Upper lobe of left lung (tissue), 6 donors: Measurements from ENCODE around the gene MIS18A. TPM values are rescaled to one million over a fixed set of nuclear protein-coding genes. Genes with fewer than 3 reads are reported as not detected.

ENCODE experiments used
- ATAC-seq, 2 donors: fragments of 200-7000 bp; cut with Tn5 transposase; one replicate each; pipeline ENCODE4 v1.9.1; 2022; ENCODE audit warnings: mild to moderate bottlenecking in 2 of 2, moderate library complexity in 2 of 2; ENCODE audit not compliant: low FRiP score in 2 of 2
- DNase-seq, 2 donors: peaks; one replicate each; pipeline ENCODE4 v3.0.0-alpha.2; 2019 to 2020
- H3K27ac ChIP-seq, 4 donors: fragments of 200-600 bp; sonication (generic); one replicate each; pipeline ENCODE4 v1.5.1; 2016 to 2019
- H3K27me3 ChIP-seq, 4 donors: fragments of 200-600 bp; sonication (generic); one replicate each; pipeline ENCODE4 v1.5.1; 2017 to 2019
- H3K36me3 ChIP-seq, 4 donors: fragments of 200-600 bp; sonication (generic); one replicate each; pipeline ENCODE4 v1.5.1; 2016 to 2019
- H3K4me1 ChIP-seq, 4 donors: fragments of 200-600 bp; sonication (generic); one replicate each; pipeline ENCODE4 v1.5.1; 2018 to 2019
- H3K4me3 ChIP-seq, 4 donors: fragments of 200-600 bp; sonication (generic); one replicate each; pipeline ENCODE4 v1.5.1; 2017 to 2019; ENCODE audit warnings: mild to moderate bottlenecking in 2 of 4, moderate library complexity in 1 of 4
- H3K9me3 ChIP-seq, 4 donors: fragments of 200-600 bp; sonication (generic); one replicate each; pipeline ENCODE4 v1.5.1; 2018 to 2019
- CTCF ChIP-seq, 6 experiments: fragments of 450-650 bp in 4 of 6; fragments of 200-600 bp in 2 of 6; sonication (generic) in 2 of 6; IDR thresholded peaks; one replicate each; pipeline ENCODE4 v1.5.1; 2016 to 2019; ENCODE audit warnings: antibody characterized with exemption in 6 of 6
- EP300 ChIP-seq, 4 donors: sonication (generic); formaldehyde crosslinking; IDR thresholded peaks; one replicate each; pipeline ENCODE4 v1.5.1; 2017; ENCODE audit warnings: antibody characterized with exemption in 4 of 4, control low read depth in 2 of 4
- POLR2A ChIP-seq, 4 donors: fragments of 450-650 bp; IDR thresholded peaks; one replicate each; pipeline ENCODE4 v1.5.1; 2016 to 2017; ENCODE audit warnings: antibody characterized with exemption in 4 of 4, mild to moderate bottlenecking in 2 of 4
- POLR2AphosphoS5 ChIP-seq, 2 donors: sonication (generic); formaldehyde crosslinking; IDR thresholded peaks; one replicate each; pipeline ENCODE4 v1.5.1; 2017; ENCODE audit warnings: antibody characterized with exemption in 2 of 2
- WGBS, 2 donors: methylation state at CpG; one replicate each; pipeline ENCODE4 v1.1.5; 2017 to 2018; 5-methylcytosine and 5-hydroxymethylcytosine counted together
- total RNA-seq, 6 donors: library from RNA; depleted of rRNA in 4 of 6; stranded (reverse); fragments of >200 nt in 4 of 6; gene quantifications; one replicate each; pipeline versions ENCODE4 v1.1.0 to v1.2.1, GENCODE V29; 2016 to 2021
- donor health status: DM: no; HTN: no; CAD: no; lungs with moderate emphysema.
- donor health status: DM: no; HTN: yes; CAD: no; lungs with severe emphysema.

Gene MIS18A
- total RNA-seq, 6 donors from 2014 or later, result 3.3 to 7.8 (median 5.4) TPM; not detected in 1

- Histone ChIP-seq H3K9me3 (no peaks in the 10 kb centered on the region), H3K27ac (no peak overlapping the region), H3K4me1 (no peaks in the 10 kb centered on the region), H3K36me3 (no peaks in the 10 kb centered on the region), H3K27me3 (no peaks in the 10 kb centered on the region), H3K4me3 (no peak overlapping the region)
- ATAC-seq (no peak), DNase-seq (no peak)
- TF ChIP-seq CTCF (IDR thresholded peaks at IDR 0.05), result no peak
- TF ChIP-seq POLR2A (IDR thresholded peaks at IDR 0.05), result no peak
- TF ChIP-seq EP300 (IDR thresholded peaks at IDR 0.05), result no peak
- no peak for TF ChIP-seq POLR2AphosphoS5 (IDR thresholded peaks at IDR 0.05)
- WGBS, 2 donors, result 89 to 94% methylated on average over 41 of the region's 41 CpGs
These were observed 21.4 kb upstream of the MIS18A start for GRCh38 chr21:32300117-32300681.

GRCh38 chr21:32299695-32300094 is 20.8 kb upstream of the MIS18A start:
- DNase-seq, result no peak
- no peak for ATAC-seq
- 79 to 81% methylated on average over 6 of the region's 6 CpGs for WGBS, 2 donors
- TF ChIP-seq CTCF (IDR thresholded peaks at IDR 0.05) (no peak), EP300 (IDR thresholded peaks at IDR 0.05) (no peak), POLR2AphosphoS5 (IDR thresholded peaks at IDR 0.05) (no peak), POLR2A (IDR thresholded peaks at IDR 0.05) (no peak)
- Histone ChIP-seq H3K27ac (no peak overlapping the region), H3K36me3 (no peaks in the 10 kb centered on the region), H3K27me3 (no peaks in the 10 kb centered on the region), H3K9me3 (no peaks in the 10 kb centered on the region), H3K4me1 (no peaks in the 10 kb centered on the region), H3K4me3 (no peak overlapping the region)

GRCh38 chr21:32298658-32299081 is 19.8 kb upstream of the MIS18A start, which contains the start of gene MRAP:
MRAP (plus strand) TSS chr21:32298855; CDS start chr21:32298972, 117 bp downstream.
- DNase-seq (peak in 1 of 2 donors; percentile 66), ATAC-seq (peak in 1 of 2 donors; percentile 43)
- no peak for TF ChIP-seq POLR2A (IDR thresholded peaks at IDR 0.05)
- TF ChIP-seq POLR2AphosphoS5 (IDR thresholded peaks at IDR 0.05), result no peak
- no peak for TF ChIP-seq EP300 (IDR thresholded peaks at IDR 0.05)
- TF ChIP-seq CTCF (IDR thresholded peaks at IDR 0.05), result no peak
- WGBS, 2 donors, result 87 to 88% methylated on average over 4 to 14 of the region's 14 CpGs
- H3K4me1 ChIP-seq, result no peaks in the 10 kb centered on the region
- H3K4me3 ChIP-seq, result no peak within 1 kb of the TSS
- H3K27ac ChIP-seq, result peak within 1 kb of the TSS in 3 of 4 donors; percentile 20 to 64 (median 32)
- H3K9me3 ChIP-seq, result no peaks in the 10 kb centered on the region
- no peaks in the 10 kb centered on the region for H3K27me3 ChIP-seq
- no peaks in the 10 kb centered on the region for H3K36me3 ChIP-seq

- no peak for DNase-seq
- Histone ChIP-seq H3K9me3 (no peaks in the 10 kb centered on the region), H3K27me3 (no peaks in the 10 kb centered on the region), H3K27ac (peak overlapping the region in 3 of 4 donors; percentile 20 to 64 (median 32)), H3K4me3 (no peak overlapping the region), H3K4me1 (no peaks in the 10 kb centered on the region), H3K36me3 (no peaks in the 10 kb centered on the region)
- no peak for TF ChIP-seq CTCF (IDR thresholded peaks at IDR 0.05)
- no peak for TF ChIP-seq POLR2AphosphoS5 (IDR thresholded peaks at IDR 0.05)
- no peak for TF ChIP-seq EP300 (IDR thresholded peaks at IDR 0.05)
- no peak for TF ChIP-seq POLR2A (IDR thresholded peaks at IDR 0.05)
- WGBS, 2 donors, result 64 to 79% methylated on average over 6 of the region's 6 CpGs
- peak in 1 of 2 donors; percentile 29 for ATAC-seq
These were observed 19.3 kb upstream of the MIS18A start for GRCh38 chr21:32298148-32298559.

GRCh38 chr21:32297449-32297848 is 18.6 kb upstream of the MIS18A start:
- 94 to 98% methylated on average over 7 of the region's 7 CpGs for WGBS, 2 donors
- no peak overlapping the region for H3K4me3 ChIP-seq
- H3K27ac ChIP-seq, result peak overlapping the region in 3 of 4 donors; percentile 19 to 64 (median 32)
- H3K4me1 ChIP-seq, result no peaks in the 10 kb centered on the region
- no peaks in the 10 kb centered on the region for H3K36me3 ChIP-seq
- no peaks in the 10 kb centered on the region for H3K27me3 ChIP-seq
- DNase-seq (no peak), ATAC-seq (no peak)
- H3K9me3 ChIP-seq, result no peaks in the 10 kb centered on the region
- TF ChIP-seq CTCF (IDR thresholded peaks at IDR 0.05) (no peak), POLR2A (IDR thresholded peaks at IDR 0.05) (no peak), POLR2AphosphoS5 (IDR thresholded peaks at IDR 0.05) (no peak), EP300 (IDR thresholded peaks at IDR 0.05) (no peak)
